ENCODE results near the gene IPMK. TPM values are rescaled to one million over a fixed set of nuclear protein-coding genes. Genes with fewer than 3 reads are reported as not detected.

Gene IPMK
- total and polyA plus RNA-seq, 2 of the 8 experiments (the other 6 are each of a cell fraction or from before 2014, with no cell fraction given), result 1.3 to 7.8 TPM

DNA sequence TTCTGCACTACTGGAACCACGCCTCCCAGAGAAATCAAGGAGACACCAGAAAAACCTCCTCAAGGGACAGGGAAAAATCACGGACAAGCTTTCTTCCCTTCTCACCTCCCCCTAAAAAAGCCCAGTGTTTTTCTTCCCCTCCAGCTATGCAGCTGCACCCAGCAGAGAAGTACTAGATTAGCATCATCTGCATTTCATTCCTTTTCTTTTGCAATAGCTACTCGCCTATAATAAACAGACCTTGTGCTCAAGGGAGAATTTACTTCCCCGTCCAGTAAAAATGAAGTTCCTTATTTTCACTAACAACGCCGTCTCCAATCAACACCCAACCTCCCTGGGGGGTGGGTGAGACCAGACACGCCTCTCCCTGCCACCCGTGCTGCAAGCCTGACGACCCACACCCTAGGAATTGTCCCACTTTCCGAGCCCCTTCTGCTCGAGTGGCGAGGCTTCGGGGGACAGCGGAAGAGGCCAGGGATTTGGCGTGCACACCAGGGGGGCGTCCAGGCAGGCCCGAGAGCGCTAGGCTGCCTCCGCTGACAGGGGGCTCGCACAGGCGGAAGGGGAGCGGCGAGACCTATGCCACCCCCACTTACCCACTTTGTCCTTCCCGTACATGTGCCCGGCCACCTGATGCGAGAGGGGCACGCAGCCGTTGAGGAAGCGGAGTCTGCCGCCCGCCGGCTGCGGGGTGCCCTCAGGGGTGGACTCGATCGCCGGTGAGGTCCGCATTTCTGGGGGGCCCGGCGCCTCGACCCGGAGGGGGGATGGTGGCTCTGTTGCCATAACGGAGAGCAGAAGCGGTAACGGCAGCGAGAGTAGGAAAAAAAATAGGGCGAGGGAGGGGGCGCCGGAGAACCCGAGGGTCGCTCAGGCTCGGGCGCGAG, 625 bp downstream of the IPMK start (continued):
- TF ChIP-seq, protein P1, sequence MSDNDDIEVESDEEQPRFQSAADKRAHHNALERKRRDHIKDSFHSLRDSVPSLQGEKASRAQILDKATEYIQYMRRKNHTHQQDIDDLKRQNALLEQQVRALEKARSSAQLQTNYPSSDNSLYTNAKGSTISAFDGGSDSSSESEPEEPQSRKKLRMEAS (IDR thresholded peaks at IDR 0.05), result peak; percentile 66
- no peak for TF ChIP-seq EZH2 (IDR thresholded peaks at IDR 0.05; ENCODE audit: low read depth, low read length, severe bottlenecking)

Data from H1 (cell line).